Vagina (tissue), 2 donors: ENCODE data around the gene KRT1.

ENCODE experiments used
- CTCF ChIP-seq, 3 experiments: fragments of 450-650 bp in 2 of 3; fragments of 200-600 bp in 1 of 3; sonication (generic) in 1 of 3; IDR thresholded peaks; one replicate each; pipeline ENCODE4 v1.5.1; 2017 to 2019; ENCODE audit warnings: antibody characterized with exemption in 3 of 3, mild to moderate bottlenecking in 2 of 3, moderate library complexity in 2 of 3
- POLR2A ChIP-seq, 2 donors: fragments of 450-650 bp; IDR thresholded peaks; one replicate each; pipeline ENCODE4 v1.6.1; 2017; ENCODE audit warnings: antibody characterized with exemption in 2 of 2, mild to moderate bottlenecking in 2 of 2, moderate library complexity in 2 of 2

DNA sequence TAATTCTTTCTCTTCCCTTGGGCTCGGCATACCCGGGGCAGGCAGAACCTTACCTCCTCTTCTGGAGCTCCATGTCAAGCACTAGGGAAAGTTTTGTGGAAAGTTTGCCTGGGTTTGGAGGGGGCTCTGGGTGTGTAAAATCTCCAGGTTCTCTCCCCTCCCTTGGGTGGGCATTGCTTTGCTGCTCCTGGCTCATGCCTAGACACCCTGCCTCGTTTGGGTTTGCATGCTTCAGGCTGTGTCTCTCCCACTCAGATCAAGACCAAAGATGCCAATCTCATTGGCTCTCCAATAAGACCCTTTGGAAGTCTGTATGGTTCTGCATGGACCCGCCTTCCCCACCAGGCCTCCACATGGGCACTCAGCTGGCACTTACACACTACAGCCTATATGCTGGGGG is 22.0 kb downstream of the KRT1 start:
- TF ChIP-seq POLR2A (IDR thresholded peaks at IDR 0.05) (no peak), CTCF (IDR thresholded peaks at IDR 0.05) (no peak)
